Liver (tissue), 9 donors: ENCODE data around the gene C12orf57. TPM values are rescaled to one million over a fixed set of nuclear protein-coding genes. Genes with fewer than 3 reads are reported as not detected.
A peak's percentile ranks its signal among the peaks of the same experiment; 100 is the strongest.

Experiments used
- DNase-seq: peaks from one replicate; pipeline ENCODE4 v3.0.0-alpha.2; 2017; ENCODE audit warnings: low spot score
- H3K27ac ChIP-seq, 2 donors: one replicate each; pipeline ENCODE4 v1.7.0; 2013; ENCODE audit warnings: inconsistent platforms in 2 of 2, low read length in 2 of 2, control low read depth in 1 of 2, low read depth in 1 of 2, mild to moderate bottlenecking in 1 of 2
- H3K27me3 ChIP-seq, 4 donors: one replicate each; pipeline versions ENCODE4 v1.6.1 to v1.7.0; 2013; ENCODE audit warnings: low read length in 3 of 4, inconsistent platforms in 1 of 4, mild to moderate bottlenecking in 1 of 4, moderate library complexity in 1 of 4; ENCODE audit not compliant: control insufficient read depth in 4 of 4, insufficient read depth in 4 of 4
- H3K36me3 ChIP-seq, 4 donors: one replicate each; pipeline versions ENCODE4 v1.6.1 to v1.7.0; 2013; ENCODE audit warnings: low read length in 3 of 4, mild to moderate bottlenecking in 3 of 4, low read depth in 1 of 4, moderate library complexity in 1 of 4; ENCODE audit not compliant: control insufficient read depth in 4 of 4, insufficient read depth in 3 of 4
- H3K4me1 ChIP-seq, 4 donors: one replicate each; pipeline versions ENCODE4 v1.6.1 to v1.7.0; 2013; ENCODE audit warnings: low read length in 3 of 4, mild to moderate bottlenecking in 3 of 4, moderate library complexity in 1 of 4; ENCODE audit not compliant: control insufficient read depth in 4 of 4, insufficient read depth in 4 of 4
- H3K4me3 ChIP-seq, 3 donors: one replicate each; pipeline versions ENCODE4 v1.6.1 to v1.7.0; 2013; ENCODE audit warnings: low read length in 3 of 3, control low read depth in 1 of 3, low read depth in 1 of 3, mild to moderate bottlenecking in 1 of 3
- H3K9ac ChIP-seq, 2 donors: one replicate each; pipeline ENCODE4 v1.7.0; 2013; ENCODE audit warnings: low read length in 2 of 2, mild to moderate bottlenecking in 2 of 2, moderate library complexity in 2 of 2, control low read depth in 1 of 2, low read depth in 1 of 2
- H3K9me3 ChIP-seq, 4 donors: one replicate each; pipeline versions ENCODE4 v1.6.1 to v1.7.0; 2013; ENCODE audit warnings: low read length in 3 of 4; ENCODE audit not compliant: control insufficient read depth in 4 of 4
- ATF3 ChIP-seq: IDR thresholded peaks from 2 replicates; pipeline ENCODE4 v1.6.1; 2016; ENCODE audit warnings: antibody characterized with exemption
- CTCF ChIP-seq: fragments of 150-350 bp; IDR thresholded peaks from 2 replicates; pipeline ENCODE4 v1.5.1; 2017; ENCODE audit warnings: improper control_type of control experiment, low read depth, low read length; ENCODE audit not compliant: missing input control
- EGR1 ChIP-seq, 2 donors: IDR thresholded peaks; 2 replicates each; pipeline ENCODE4 v1.6.1; 2016 to 2018; ENCODE audit warnings: antibody characterized with exemption in 2 of 2, low read depth in 2 of 2
- FOXA1 ChIP-seq: IDR thresholded peaks from 2 replicates; pipeline ENCODE4 v1.6.1; 2016; ENCODE audit warnings: antibody characterized with exemption
- FOXA2 ChIP-seq: IDR thresholded peaks from 2 replicates; pipeline ENCODE4 v1.6.1; 2016; ENCODE audit warnings: antibody characterized with exemption
- GABPA ChIP-seq, 2 donors: IDR thresholded peaks in 1 of 2; conservative IDR thresholded peaks in 1 of 2; 2 replicates each; pipeline ENCODE4 v1.6.1; 2016; ENCODE audit warnings: antibody characterized with exemption in 2 of 2, mild to moderate bottlenecking in 1 of 2, moderate library complexity in 1 of 2
- HNF4A ChIP-seq, 2 donors: conservative IDR thresholded peaks; 2 replicates each; pipeline ENCODE4 v1.6.1; 2016; ENCODE audit warnings: antibody characterized with exemption in 2 of 2, mild to moderate bottlenecking in 2 of 2
- HNF4G ChIP-seq: IDR thresholded peaks from 2 replicates; pipeline ENCODE4 v1.6.1; 2016; ENCODE audit warnings: antibody characterized with exemption
- JUND ChIP-seq, 2 donors: IDR thresholded peaks; 2 replicates each; pipeline ENCODE4 v1.6.1; 2016; ENCODE audit warnings: antibody characterized with exemption in 2 of 2
- NR2F2 ChIP-seq: IDR thresholded peaks from 2 replicates; pipeline ENCODE4 v1.6.1; 2016; ENCODE audit warnings: antibody characterized with exemption
- RAD21 ChIP-seq, 2 donors: IDR thresholded peaks; 2 replicates each; pipeline ENCODE4 v1.6.1; 2016; ENCODE audit warnings: antibody characterized with exemption in 2 of 2, mild to moderate bottlenecking in 2 of 2
- REST ChIP-seq: IDR thresholded peaks from 2 replicates; pipeline ENCODE4 v1.6.1; 2016; ENCODE audit warnings: antibody characterized with exemption, mild to moderate bottlenecking
- RXRA ChIP-seq, 2 donors: IDR thresholded peaks; 2 replicates each; pipeline ENCODE4 v1.6.1; 2017 to 2018; ENCODE audit warnings: antibody characterized with exemption in 2 of 2, mild to moderate bottlenecking in 1 of 2
- SP1 ChIP-seq: IDR thresholded peaks from 2 replicates; pipeline ENCODE4 v1.6.1; 2018; ENCODE audit warnings: antibody characterized with exemption, mild to moderate bottlenecking
- TAF1 ChIP-seq: conservative IDR thresholded peaks from 2 replicates; pipeline ENCODE4 v1.6.1; 2016; ENCODE audit warnings: antibody characterized with exemption, mild to moderate bottlenecking
- YY1 ChIP-seq: IDR thresholded peaks from 2 replicates; pipeline ENCODE4 v1.6.1; 2016; ENCODE audit warnings: antibody characterized with exemption, mild to moderate bottlenecking
- ZBTB33 ChIP-seq: IDR thresholded peaks from 2 replicates; pipeline ENCODE4 v1.6.1; 2016; ENCODE audit warnings: antibody characterized with exemption
- WGBS: extraction: QIAGEN DNeasy Blood & Tissue Kit; methylation state at CpG from one replicate; pipeline ENCODE4 v1.1.7; 2013; 5-methylcytosine and 5-hydroxymethylcytosine counted together
- polyA plus RNA-seq, 2 donors: library from polyadenylated mRNA; stranded (reverse) in 1 of 2; unstranded in 1 of 2; fragments of 200-250 nt in 1 of 2; fragments of >200 nt in 1 of 2; fragmentation: Nextera tagmentation in 1 of 2; extraction: Ambion mirVana in 1 of 2; gene quantifications; one replicate each; pipeline versions ENCODE4 v1.2.1 to v1.2.3, GENCODE V29; 2013 to 2015
- total RNA-seq, 2 donors: library from RNA; depleted of rRNA; stranded (reverse); fragments of >200 nt; gene quantifications; one replicate each; pipeline ENCODE4 v1.2.3, GENCODE V29; 2014
- donor health status: healthy.
- donor health status: healthy.
- donor health status: healthy.
- donor health status: healthy.
- donor health status: healthy.

Gene C12orf57
- total and polyA plus RNA-seq, 4 donors, result 49.2 to 193 (median 65.7) TPM

GRCh38 chr12:6946033-6946919 lies 2.5 kb downstream of the C12orf57 start:
- Histone ChIP-seq H3K4me1 (peaks cover 10 to 43% (median 30%) of the 10 kb centered on the region in 4 donors), H3K9me3 (no peaks in the 10 kb centered on the region), H3K9ac (peak overlapping the region; percentile 35 to 52), H3K36me3 (no peaks in the 10 kb centered on the region), H3K4me3 (peak overlapping the region; percentile 56 to 69 (median 67)), H3K27ac (peak overlapping the region; percentile 86 to 96), H3K27me3 (no peaks in the 10 kb centered on the region)
- TF ChIP-seq NR2F2 (no peak), FOXA1 (no peak), YY1 (peak; percentile 86), HNF4G (no peak), ZBTB33 (no peak), CTCF (no peak), RAD21 (IDR thresholded peaks at IDR 0.05) (peak; percentile 64 to 68), JUND (IDR thresholded peaks at IDR 0.05) (peak in 1 of 2 donors; percentile 15), RXRA (IDR thresholded peaks at IDR 0.05) (peak; percentile 59 to 78), FOXA2 (peak; percentile 40), TAF1 (peak; percentile 92), SP1 (peak; percentile 88), REST (peak; percentile 94), HNF4A (conservative IDR thresholded peaks at IDR 0.05) (peak in 1 of 2 donors; percentile 65), ATF3 (no peak), GABPA (IDR thresholded peaks at IDR 0.05 in 1 of 2, conservative IDR thresholded peaks at IDR 0.05 in 1 of 2) (peak in 1 of 2 donors; percentile 71), EGR1 (IDR thresholded peaks at IDR 0.05; ENCODE audit: low read depth in 2 of 2) (peak; percentile 63 to 81)
- DNase-seq, result peak; percentile 79
- 10% methylated on average over 32 of the region's 32 CpGs for WGBS
